Measurements from ENCODE around the gene STK32B.
"Not testable (repeated sequence)": the region's sequence is repeated elsewhere in the genome, so short reads cannot be mapped to it uniquely, and the experiment has no call there.

GRCh38 chr4:5250536-5250935 is 199.3 kb downstream of the STK32B start:
- TF ChIP-seq CTCF, POLR2A (IDR thresholded peaks at IDR 0.05): not testable (repeated sequence)

Measured in lower leg skin (tissue), 3 donors.